ENCODE measurements around the gene POLR3H.

Gene POLR3H

GRCh38 chr22:41562461-41562860 is 18.2 kb upstream of the POLR3H start:
- H3K4me3 ChIP-seq (ENCODE audit: low read length, poor library complexity, severe bottlenecking) = no peak overlapping the region
- no peak overlapping the region for H3K4me2 ChIP-seq (ENCODE audit: low read depth, low read length, poor library complexity, severe bottlenecking)
- TF ChIP-seq, protein P1, sequence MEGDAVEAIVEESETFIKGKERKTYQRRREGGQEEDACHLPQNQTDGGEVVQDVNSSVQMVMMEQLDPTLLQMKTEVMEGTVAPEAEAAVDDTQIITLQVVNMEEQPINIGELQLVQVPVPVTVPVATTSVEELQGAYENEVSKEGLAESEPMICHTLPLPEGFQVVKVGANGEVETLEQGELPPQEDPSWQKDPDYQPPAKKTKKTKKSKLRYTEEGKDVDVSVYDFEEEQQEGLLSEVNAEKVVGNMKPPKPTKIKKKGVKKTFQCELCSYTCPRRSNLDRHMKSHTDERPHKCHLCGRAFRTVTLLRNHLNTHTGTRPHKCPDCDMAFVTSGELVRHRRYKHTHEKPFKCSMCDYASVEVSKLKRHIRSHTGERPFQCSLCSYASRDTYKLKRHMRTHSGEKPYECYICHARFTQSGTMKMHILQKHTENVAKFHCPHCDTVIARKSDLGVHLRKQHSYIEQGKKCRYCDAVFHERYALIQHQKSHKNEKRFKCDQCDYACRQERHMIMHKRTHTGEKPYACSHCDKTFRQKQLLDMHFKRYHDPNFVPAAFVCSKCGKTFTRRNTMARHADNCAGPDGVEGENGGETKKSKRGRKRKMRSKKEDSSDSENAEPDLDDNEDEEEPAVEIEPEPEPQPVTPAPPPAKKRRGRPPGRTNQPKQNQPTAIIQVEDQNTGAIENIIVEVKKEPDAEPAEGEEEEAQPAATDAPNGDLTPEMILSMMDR (conservative IDR thresholded peaks at IDR 0.05; ENCODE audit: low read length) = no peak
- H3K4me1 ChIP-seq (ENCODE audit: insufficient read depth, low read length, poor library complexity, severe bottlenecking) = no peaks in the 10 kb centered on the region
- peaks cover 11% of the 10 kb centered on the region for H3K27me3 ChIP-seq (ENCODE audit: insufficient read depth, low read length, poor library complexity, severe bottlenecking)
- H3F3A ChIP-seq (ENCODE audit: low read depth) = no peaks in the 10 kb centered on the region
- no peaks in the 10 kb centered on the region for H3K79me2 ChIP-seq (ENCODE audit: insufficient read depth, low read length)
- no peaks in the 10 kb centered on the region for H3K9me2 ChIP-seq (replicated peaks; ENCODE audit: low read depth, low read length)
- no peaks in the 10 kb centered on the region for H4K20me1 ChIP-seq (ENCODE audit: insufficient read depth, low read length, poor library complexity, severe bottlenecking)
- H3K9me3 ChIP-seq (ENCODE audit: insufficient read depth, low read depth, low read length) = no peaks in the 10 kb centered on the region
- no peak overlapping the region for H3K9ac ChIP-seq (ENCODE audit: low read depth, low read length, poor library complexity, severe bottlenecking)
- no peaks in the 10 kb centered on the region for H3K36me3 ChIP-seq (ENCODE audit: insufficient read depth, low read length)
- no peak overlapping the region for H2AFZ ChIP-seq (ENCODE audit: low read length)

DNA sequence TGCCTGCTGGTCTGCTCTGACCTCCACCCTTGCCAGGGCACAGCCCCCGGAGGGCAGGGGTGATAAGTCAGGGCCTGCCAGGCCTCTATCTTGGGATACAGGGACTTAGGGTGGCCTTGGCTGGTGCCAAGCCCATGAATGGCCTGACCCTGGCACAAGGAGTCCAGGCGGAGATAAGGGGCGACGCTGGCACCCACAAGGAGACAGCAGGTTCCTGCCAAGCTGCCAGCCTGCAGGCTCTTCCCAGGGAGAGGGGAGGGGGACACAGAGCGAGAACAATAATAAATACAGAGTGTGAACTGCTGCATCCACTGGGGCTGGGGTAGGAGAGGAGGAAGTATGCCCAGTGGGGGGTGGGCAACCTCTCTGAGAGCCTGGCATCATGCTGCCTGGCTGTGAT is 17.5 kb upstream of the POLR3H start:
- no peak for TF ChIP-seq EZH2phosphoT487 (IDR thresholded peaks at IDR 0.05; ENCODE audit: borderline replicate concordance)
- TF ChIP-seq, protein P1 (conservative IDR thresholded peaks at IDR 0.05; ENCODE audit: low read length) = no peak
- Histone ChIP-seq H3K36me3 (ENCODE audit: insufficient read depth, low read length) (no peaks in the 10 kb centered on the region), H3K9me2 (replicated peaks; ENCODE audit: low read depth, low read length) (no peaks in the 10 kb centered on the region), H3K4me3 (ENCODE audit: low read length, poor library complexity, severe bottlenecking) (no peak overlapping the region), H3K9me3 (ENCODE audit: insufficient read depth, low read depth, low read length) (no peaks in the 10 kb centered on the region), H3K27me3 (ENCODE audit: insufficient read depth, low read length, poor library complexity, severe bottlenecking) (peaks cover 11% of the 10 kb centered on the region), H3F3A (ENCODE audit: low read depth) (no peaks in the 10 kb centered on the region), H3K79me2 (ENCODE audit: insufficient read depth, low read length) (no peaks in the 10 kb centered on the region), H3K9ac (ENCODE audit: low read depth, low read length, poor library complexity, severe bottlenecking) (no peak overlapping the region), H2AFZ (ENCODE audit: low read length) (no peak overlapping the region), H3K4me1 (ENCODE audit: insufficient read depth, low read length, poor library complexity, severe bottlenecking) (no peaks in the 10 kb centered on the region), H4K20me1 (ENCODE audit: insufficient read depth, low read length, poor library complexity, severe bottlenecking) (no peaks in the 10 kb centered on the region), H3K4me2 (ENCODE audit: low read depth, low read length, poor library complexity, severe bottlenecking) (no peak overlapping the region)

GRCh38 chr22:41561335-41561734 is 17.1 kb upstream of the POLR3H start:
- Histone ChIP-seq H2AFZ (ENCODE audit: low read length) (no peak overlapping the region), H3K9me2 (replicated peaks; ENCODE audit: low read depth, low read length) (no peaks in the 10 kb centered on the region), H3K9ac (ENCODE audit: low read depth, low read length, poor library complexity, severe bottlenecking) (no peak overlapping the region), H3K27me3 (ENCODE audit: insufficient read depth, low read length, poor library complexity, severe bottlenecking) (peaks cover 11% of the 10 kb centered on the region), H3K4me3 (ENCODE audit: low read length, poor library complexity, severe bottlenecking) (no peak overlapping the region), H3F3A (ENCODE audit: low read depth) (no peaks in the 10 kb centered on the region), H4K20me1 (ENCODE audit: insufficient read depth, low read length, poor library complexity, severe bottlenecking) (no peaks in the 10 kb centered on the region), H3K9me3 (ENCODE audit: insufficient read depth, low read depth, low read length) (no peaks in the 10 kb centered on the region), H3K4me2 (ENCODE audit: low read depth, low read length, poor library complexity, severe bottlenecking) (no peak overlapping the region), H3K79me2 (ENCODE audit: insufficient read depth, low read length) (no peaks in the 10 kb centered on the region), H3K36me3 (ENCODE audit: insufficient read depth, low read length) (no peaks in the 10 kb centered on the region), H3K4me1 (ENCODE audit: insufficient read depth, low read length, poor library complexity, severe bottlenecking) (no peaks in the 10 kb centered on the region)
- TF ChIP-seq, protein P1 (conservative IDR thresholded peaks at IDR 0.05; ENCODE audit: low read length) = no peak
- TF ChIP-seq EZH2phosphoT487 (IDR thresholded peaks at IDR 0.05; ENCODE audit: borderline replicate concordance) = no peak
